HEK293 (cell line): Measurements from ENCODE around the gene SPEG.

Experiments
- CTCF ChIP-seq: fragments of 450-650 bp; formaldehyde crosslinking; IDR thresholded peaks from 2 replicates; pipeline ENCODE4 v1.5.1; 2016; ENCODE audit warnings: missing biosample characterization, missing genetic modification characterization
- INSM2 ChIP-seq: fragments of 450-650 bp; formaldehyde crosslinking; IDR thresholded peaks from 2 replicates; pipeline ENCODE4 v1.5.1; 2016; ENCODE audit warnings: missing biosample characterization, missing genetic modification characterization
- PRDM10 ChIP-seq: fragments of 450-650 bp; formaldehyde crosslinking; IDR thresholded peaks from 2 replicates; pipeline ENCODE4 v1.5.1; 2016; ENCODE audit warnings: missing biosample characterization, missing genetic modification characterization
- SCRT2 ChIP-seq: fragments of 450-650 bp; formaldehyde crosslinking; IDR thresholded peaks from 2 replicates; pipeline ENCODE4 v1.5.1; 2016; ENCODE audit warnings: missing biosample characterization, missing genetic modification characterization
- ZBTB6 ChIP-seq: fragments of 450-650 bp; formaldehyde crosslinking; IDR thresholded peaks from 2 replicates; pipeline ENCODE4 v1.5.1; 2017; ENCODE audit warnings: missing biosample characterization, missing genetic modification characterization
- ZFP69B ChIP-seq: fragments of 450-650 bp; formaldehyde crosslinking; IDR thresholded peaks from 2 replicates; pipeline ENCODE4 v1.5.1; 2016; ENCODE audit warnings: missing biosample characterization, missing genetic modification characterization
- ZNF2 ChIP-seq: fragments of 450-650 bp; formaldehyde crosslinking; IDR thresholded peaks from 2 replicates; pipeline ENCODE4 v1.5.1; 2016; ENCODE audit warnings: missing biosample characterization, missing genetic modification characterization
- ZNF248 ChIP-seq: fragments of 450-650 bp; formaldehyde crosslinking; IDR thresholded peaks from 2 replicates; pipeline ENCODE4 v1.5.1; 2017; ENCODE audit warnings: missing biosample characterization, missing genetic modification characterization
- ZNF501 ChIP-seq: fragments of 450-650 bp; formaldehyde crosslinking; IDR thresholded peaks from 2 replicates; pipeline ENCODE4 v1.5.1; 2016; ENCODE audit warnings: missing biosample characterization, missing genetic modification characterization
- ZNF639 ChIP-seq: fragments of 450-650 bp; formaldehyde crosslinking; IDR thresholded peaks from 2 replicates; pipeline ENCODE4 v1.5.1; 2016; ENCODE audit warnings: missing biosample characterization, missing genetic modification characterization
- ZNF660 ChIP-seq: fragments of 450-650 bp; IDR thresholded peaks from 2 replicates; pipeline ENCODE4 v1.5.1; 2018; ENCODE audit warnings: missing biosample characterization, mild to moderate bottlenecking, missing genetic modification characterization
- ZNF707 ChIP-seq: fragments of 450-650 bp; formaldehyde crosslinking; IDR thresholded peaks from 2 replicates; pipeline ENCODE4 v1.5.1; 2016; ENCODE audit warnings: missing biosample characterization, missing genetic modification characterization

- no peak for TF ChIP-seq ZNF707 (tag by site-specific recombination)
- TF ChIP-seq ZNF248, result no peak
- TF ChIP-seq ZFP69B (tag by site-specific recombination), result no peak
- no peak for TF ChIP-seq ZNF2 (tag by site-specific recombination)
- TF ChIP-seq CTCF, result no peak
- TF ChIP-seq ZNF501 (tag by site-specific recombination), result no peak
- TF ChIP-seq ZNF660 (tag by site-specific recombination), result no peak
- TF ChIP-seq INSM2 (tag by site-specific recombination), result no peak
- TF ChIP-seq SCRT2 (tag by site-specific recombination), result no peak
- no peak for TF ChIP-seq PRDM10 (tag by site-specific recombination)
- TF ChIP-seq ZBTB6 (tag by site-specific recombination), result no peak
- no peak for TF ChIP-seq ZNF639 (tag by site-specific recombination)
Measured at GRCh38 chr2:219538956-219539788, 104.5 kb downstream of the SPEG start.
